ENCODE measurements around the gene ASF1A.

The ASF1A gene

DNA sequence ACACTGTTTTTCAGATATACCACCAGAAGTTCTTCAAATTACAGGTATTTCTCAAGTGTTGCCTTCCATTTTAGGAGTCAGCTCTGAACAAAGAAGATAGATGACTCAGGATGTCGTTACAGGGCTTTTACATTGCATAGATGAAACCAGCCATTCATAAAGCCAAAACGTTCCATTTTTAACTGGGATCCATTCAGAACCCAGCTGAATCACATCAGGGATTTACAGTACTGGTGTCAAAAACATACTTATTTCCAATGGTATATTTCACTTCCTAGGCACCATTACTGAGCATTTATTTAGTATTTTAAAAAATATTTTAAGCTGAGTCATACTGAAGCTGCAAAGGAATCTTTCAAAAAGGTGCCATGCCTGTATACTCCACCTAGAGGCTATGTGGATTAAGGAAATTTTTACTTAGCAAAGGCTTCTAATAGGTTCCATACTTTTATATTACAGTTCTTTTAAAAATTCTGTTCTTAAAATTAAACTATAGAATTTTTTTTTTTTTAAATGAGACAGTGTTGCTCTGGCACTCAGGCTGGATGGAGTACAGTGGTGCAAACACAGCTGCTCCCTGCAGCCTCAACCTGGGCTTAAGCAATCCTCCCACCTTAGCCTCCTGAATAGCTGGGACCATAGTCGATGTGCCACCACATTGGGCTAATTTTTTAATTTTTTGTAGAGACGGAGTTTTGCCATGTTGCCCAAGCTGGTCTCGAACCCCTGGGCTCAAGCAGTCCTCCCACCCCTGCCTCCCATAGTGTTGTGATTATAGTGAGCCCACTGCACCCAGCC is 2.6 kb downstream of the ASF1A start:
- Histone ChIP-seq H3K27me3 (ENCODE audit: control insufficient read depth, insufficient read depth, low read length) (no peaks in the 10 kb centered on the region), H3K27ac (no peak overlapping the region), H3K4me1 (peaks cover 20% of the 10 kb centered on the region), H3K4me2 (ENCODE audit: low read length) (no peak overlapping the region), H3K79me2 (peaks cover 30% of the 10 kb centered on the region), H3K4me3 (ENCODE audit: low read depth, low read length) (no peak overlapping the region), H3K9me3 (ENCODE audit: control insufficient read depth, low read length) (no peaks in the 10 kb centered on the region), H3K36me3 (ENCODE audit: control insufficient read depth, insufficient read depth, low read length) (no peaks in the 10 kb centered on the region), H3K9ac (no peak overlapping the region), H2AFZ (no peak overlapping the region)
- TF ChIP-seq, protein P1, sequence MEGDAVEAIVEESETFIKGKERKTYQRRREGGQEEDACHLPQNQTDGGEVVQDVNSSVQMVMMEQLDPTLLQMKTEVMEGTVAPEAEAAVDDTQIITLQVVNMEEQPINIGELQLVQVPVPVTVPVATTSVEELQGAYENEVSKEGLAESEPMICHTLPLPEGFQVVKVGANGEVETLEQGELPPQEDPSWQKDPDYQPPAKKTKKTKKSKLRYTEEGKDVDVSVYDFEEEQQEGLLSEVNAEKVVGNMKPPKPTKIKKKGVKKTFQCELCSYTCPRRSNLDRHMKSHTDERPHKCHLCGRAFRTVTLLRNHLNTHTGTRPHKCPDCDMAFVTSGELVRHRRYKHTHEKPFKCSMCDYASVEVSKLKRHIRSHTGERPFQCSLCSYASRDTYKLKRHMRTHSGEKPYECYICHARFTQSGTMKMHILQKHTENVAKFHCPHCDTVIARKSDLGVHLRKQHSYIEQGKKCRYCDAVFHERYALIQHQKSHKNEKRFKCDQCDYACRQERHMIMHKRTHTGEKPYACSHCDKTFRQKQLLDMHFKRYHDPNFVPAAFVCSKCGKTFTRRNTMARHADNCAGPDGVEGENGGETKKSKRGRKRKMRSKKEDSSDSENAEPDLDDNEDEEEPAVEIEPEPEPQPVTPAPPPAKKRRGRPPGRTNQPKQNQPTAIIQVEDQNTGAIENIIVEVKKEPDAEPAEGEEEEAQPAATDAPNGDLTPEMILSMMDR (IDR thresholded peaks at IDR 0.05): peak; percentile 36

DNA sequence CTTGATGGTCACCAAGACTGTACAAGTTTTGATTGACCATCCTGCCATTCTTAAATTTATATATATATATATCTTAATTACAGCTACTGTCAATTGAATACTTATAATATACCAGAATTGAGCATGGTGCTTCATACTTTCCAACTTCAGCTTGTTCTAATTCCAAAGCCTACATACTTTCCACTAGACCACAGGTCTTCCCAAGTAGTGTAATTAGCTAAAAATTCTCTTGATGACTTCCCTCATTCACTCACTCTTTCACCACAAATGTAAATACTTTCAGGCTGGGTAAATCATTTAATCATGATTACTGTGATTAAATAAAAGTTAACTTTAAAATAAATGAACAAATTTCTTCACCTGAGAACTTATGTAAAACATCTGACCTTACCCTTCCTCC is 3.4 kb downstream of the ASF1A start:
- no peaks in the 10 kb centered on the region for H3K27me3 ChIP-seq (ENCODE audit: control insufficient read depth, insufficient read depth, low read length)
- H3K9ac ChIP-seq: no peak overlapping the region
- peaks cover 12% of the 10 kb centered on the region for H3K4me1 ChIP-seq
- H3K4me3 ChIP-seq (ENCODE audit: low read depth, low read length): no peak overlapping the region
- no peaks in the 10 kb centered on the region for H3K9me3 ChIP-seq (ENCODE audit: control insufficient read depth, low read length)
- H2AFZ ChIP-seq: no peak overlapping the region
- TF ChIP-seq, protein P1 (IDR thresholded peaks at IDR 0.05): no peak
- no peak overlapping the region for H3K27ac ChIP-seq
- no peak overlapping the region for H3K4me2 ChIP-seq (ENCODE audit: low read length)
- peaks cover 30% of the 10 kb centered on the region for H3K79me2 ChIP-seq
- no peaks in the 10 kb centered on the region for H3K36me3 ChIP-seq (ENCODE audit: control insufficient read depth, insufficient read depth, low read length)

DNA sequence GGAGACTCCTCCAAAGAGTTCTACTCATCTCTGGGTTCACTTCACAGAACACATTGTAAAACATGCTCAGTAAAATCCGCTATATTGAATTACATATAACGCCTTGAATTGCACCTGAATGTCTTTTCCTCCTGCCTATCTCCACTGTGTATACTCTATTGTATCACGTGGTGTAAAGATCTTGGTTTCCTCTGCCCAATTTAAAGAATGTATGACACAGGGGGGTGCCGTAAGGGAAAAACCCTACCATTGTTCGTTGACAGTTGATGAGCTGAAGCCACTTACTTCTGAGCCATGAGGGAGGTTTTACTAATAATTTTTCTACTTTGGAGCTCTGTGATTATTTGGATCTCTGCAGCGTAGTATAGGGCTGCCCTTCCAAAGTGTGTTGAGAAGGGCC is 6.0 kb downstream of the ASF1A start:
- Histone ChIP-seq H3K4me2 (ENCODE audit: low read length) (no peak overlapping the region), H3K27ac (no peak overlapping the region), H3K4me3 (ENCODE audit: low read depth, low read length) (no peak overlapping the region), H3K79me2 (peaks cover 34% of the 10 kb centered on the region), H3K9ac (no peak overlapping the region), H3K36me3 (ENCODE audit: control insufficient read depth, insufficient read depth, low read length) (no peaks in the 10 kb centered on the region), H3K4me1 (peaks cover 15% of the 10 kb centered on the region), H3K9me3 (ENCODE audit: control insufficient read depth, low read length) (no peaks in the 10 kb centered on the region), H3K27me3 (ENCODE audit: control insufficient read depth, insufficient read depth, low read length) (no peaks in the 10 kb centered on the region), H2AFZ (no peak overlapping the region)
- TF ChIP-seq, protein P1 (IDR thresholded peaks at IDR 0.05): no peak

DNA sequence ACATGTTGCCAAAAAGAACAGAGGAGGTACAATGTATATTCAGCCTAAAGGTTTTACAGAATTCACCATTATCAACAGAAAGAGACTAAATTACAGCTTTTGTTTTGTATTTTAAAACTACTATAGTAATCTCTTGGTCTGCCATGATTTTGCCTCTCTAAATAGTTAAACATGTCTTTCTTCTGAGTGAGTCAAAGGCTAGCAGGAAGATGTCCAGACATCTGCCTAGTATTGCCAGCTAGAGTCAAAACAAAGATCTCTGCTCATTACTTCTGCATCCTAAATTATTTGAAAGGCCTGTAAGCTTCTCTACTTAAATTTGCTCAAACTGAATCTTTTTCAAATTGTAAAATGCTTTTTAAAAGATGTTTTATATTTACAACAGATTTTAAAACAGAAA is 8.8 kb downstream of the ASF1A start:
- no peak overlapping the region for H2AFZ ChIP-seq
- H3K9me3 ChIP-seq (ENCODE audit: control insufficient read depth, low read length): no peaks in the 10 kb centered on the region
- peaks cover 24% of the 10 kb centered on the region for H3K79me2 ChIP-seq
- no peaks in the 10 kb centered on the region for H3K36me3 ChIP-seq (ENCODE audit: control insufficient read depth, insufficient read depth, low read length)
- no peak overlapping the region for H3K9ac ChIP-seq
- H3K27ac ChIP-seq: no peak overlapping the region
- H3K4me3 ChIP-seq (ENCODE audit: low read depth, low read length): no peak overlapping the region
- peaks cover 15% of the 10 kb centered on the region for H3K4me1 ChIP-seq
- H3K4me2 ChIP-seq (ENCODE audit: low read length): no peak overlapping the region
- H3K27me3 ChIP-seq (ENCODE audit: control insufficient read depth, insufficient read depth, low read length): no peaks in the 10 kb centered on the region
- TF ChIP-seq, protein P1 (IDR thresholded peaks at IDR 0.05): no peak

DNA sequence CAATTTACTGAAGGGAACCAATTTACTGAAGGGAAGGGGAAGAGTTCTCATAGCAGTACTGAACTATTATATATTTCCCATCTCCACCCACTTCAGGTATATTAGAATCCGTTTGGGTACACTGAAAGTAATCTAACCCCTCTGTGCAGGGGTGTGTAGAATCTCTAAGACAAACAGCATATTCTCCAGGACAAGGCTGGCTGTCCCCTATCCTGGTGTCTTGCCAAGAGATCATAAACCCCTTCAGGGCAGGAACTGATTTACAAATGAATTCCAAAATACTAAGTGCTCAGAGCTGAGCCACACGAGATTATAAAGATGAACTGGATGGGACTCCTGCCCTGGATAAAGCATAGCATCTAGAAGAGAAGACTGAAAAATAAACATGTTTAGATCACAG is 9.2 kb downstream of the ASF1A start:
- Histone ChIP-seq H3K4me3 (ENCODE audit: low read depth, low read length) (no peak overlapping the region), H3K9me3 (ENCODE audit: control insufficient read depth, low read length) (no peaks in the 10 kb centered on the region), H3K4me1 (peaks cover 15% of the 10 kb centered on the region), H3K79me2 (peaks cover 23% of the 10 kb centered on the region), H2AFZ (no peak overlapping the region), H3K4me2 (ENCODE audit: low read length) (no peak overlapping the region), H3K27ac (no peak overlapping the region), H3K36me3 (ENCODE audit: control insufficient read depth, insufficient read depth, low read length) (no peaks in the 10 kb centered on the region), H3K9ac (no peak overlapping the region), H3K27me3 (ENCODE audit: control insufficient read depth, insufficient read depth, low read length) (no peaks in the 10 kb centered on the region)
- TF ChIP-seq, protein P1 (IDR thresholded peaks at IDR 0.05): no peak

Measured in parathyroid adenoma (tissue), 2 donors.